ENCODE results near the gene RHBDL2. TPM values are rescaled to one million over a fixed set of nuclear protein-coding genes. Genes with fewer than 3 reads are reported as not detected.
A peak's percentile ranks its signal among the peaks of the same experiment; 100 is the strongest.

RHBDL2 gene
- total and polyA plus RNA-seq, 9 of the 15 experiments (the other 6 are each of a cell fraction or from before 2014, with no cell fraction given) = not detected

- no peak for TF ChIP-seq HBP1 (CRISPR knock-in tag; IDR thresholded peaks at IDR 0.05)
- no peak for TF ChIP-seq ZEB2 (IDR thresholded peaks at IDR 0.05)
- 0 out of 2 replicates have a peak, but pooled peaks have one; percentile 15 for TF ChIP-seq TCF7L2 (IDR thresholded peaks at IDR 0.05; ENCODE audit: low read depth, low read length)
- TF ChIP-seq NR1H2 (CRISPR knock-in tag; IDR thresholded peaks at IDR 0.05) = 0 out of 2 replicates have a peak, but pooled peaks have one; percentile 85
- TF ChIP-seq ZNF507 (tag; conservative IDR thresholded peaks at IDR 0.05) = no peak
- no peak for TF ChIP-seq CAMTA2 (CRISPR knock-in tag; conservative IDR thresholded peaks at IDR 0.05)
- TF ChIP-seq POLR3A (IDR thresholded peaks at IDR 0.05; ENCODE audit: borderline replicate concordance, extremely low read depth, insufficient read depth, insufficient read length) = no peak
- TF ChIP-seq ZNF41 (CRISPR knock-in tag; conservative IDR thresholded peaks at IDR 0.05) = no peak
Measured at GRCh38 chr1:38873027-38873969, 68.3 kb downstream of the RHBDL2 start, which contains the start of gene MYCBP (continued).

Measured in K562 (cell line).